H9 (cell line): ENCODE data around the gene USP35. TPM values are rescaled to one million over a fixed set of nuclear protein-coding genes. Genes with fewer than 3 reads are reported as not detected.

Experiments used
- DNase-seq: peaks from one replicate; pipeline ENCODE4 v3.0.0-alpha.2; 2017
- H2AFZ ChIP-seq: one replicate; pipeline ENCODE4 v1.6.1; 2013; ENCODE audit warnings: mild to moderate bottlenecking, low read length, control low read depth, moderate library complexity
- H2AK5ac ChIP-seq: 2 replicates; pipeline ENCODE4 v1.6.1; 2013; ENCODE audit warnings: low read length, control low read depth, mixed read lengths; ENCODE audit not compliant: insufficient read length
- H2BK120ac ChIP-seq: one replicate; pipeline ENCODE4 v1.6.1; 2013; ENCODE audit warnings: low read depth, mild to moderate bottlenecking, low read length, control low read depth, inconsistent platforms; ENCODE audit not compliant: poor library complexity, severe bottlenecking
- H2BK12ac ChIP-seq: 2 replicates; pipeline ENCODE4 v1.6.1; 2013; ENCODE audit warnings: low read length, control low read depth, mixed read lengths, low read depth; ENCODE audit not compliant: insufficient read length
- H2BK15ac ChIP-seq: 2 replicates; pipeline ENCODE4 v1.6.1; 2013; ENCODE audit warnings: low read depth, low read length, control low read depth
- H2BK20ac ChIP-seq: one replicate; pipeline ENCODE4 v1.6.1; 2013; ENCODE audit warnings: low read depth, mild to moderate bottlenecking, low read length, control low read depth, inconsistent platforms; ENCODE audit not compliant: poor library complexity, severe bottlenecking
- H2BK5ac ChIP-seq: 2 replicates; pipeline ENCODE4 v1.6.1; 2013; ENCODE audit warnings: low read length, control low read depth, mixed read lengths; ENCODE audit not compliant: insufficient read length
- H3K14ac ChIP-seq: 2 replicates; pipeline ENCODE4 v1.6.1; 2013; ENCODE audit warnings: low read length, control low read depth; ENCODE audit not compliant: insufficient read depth
- H3K18ac ChIP-seq: 2 replicates; pipeline ENCODE4 v1.6.1; 2013; ENCODE audit warnings: low read depth, mild to moderate bottlenecking, mixed read lengths, low read length, control low read depth; ENCODE audit not compliant: insufficient read length
- H3K23ac ChIP-seq: 2 replicates; pipeline ENCODE4 v1.6.1; 2013; ENCODE audit warnings: low read length, control low read depth, mixed read lengths, low read depth; ENCODE audit not compliant: insufficient read length
- H3K23me2 ChIP-seq: 2 replicates; pipeline ENCODE4 v1.6.1; 2013; ENCODE audit warnings: low read depth, mild to moderate bottlenecking, mixed read lengths, low read length, control low read depth; ENCODE audit not compliant: insufficient read length, poor library complexity, severe bottlenecking
- H3K27ac ChIP-seq: 2 replicates; pipeline ENCODE4 v1.5.1; 2013; ENCODE audit warnings: low read length, control low read depth, mixed read lengths, low read depth; ENCODE audit not compliant: insufficient read length
- H3K27me3 ChIP-seq: 2 replicates; pipeline ENCODE4 v1.6.1; 2013; ENCODE audit warnings: low read length, control low read depth, inconsistent platforms; ENCODE audit not compliant: insufficient read depth
- H3K4ac ChIP-seq: 2 replicates; pipeline ENCODE4 v1.6.1; 2013; ENCODE audit warnings: low read depth, mild to moderate bottlenecking, control low read depth, inconsistent platforms, low read length, moderate library complexity
- H3K4me1 ChIP-seq: 2 replicates; pipeline ENCODE4 v1.6.1; 2013; ENCODE audit warnings: low read length, control low read depth, inconsistent platforms; ENCODE audit not compliant: insufficient read depth
- H3K4me2 ChIP-seq: 2 replicates; pipeline ENCODE4 v1.6.1; 2013; ENCODE audit warnings: low read length, control low read depth, mixed read lengths; ENCODE audit not compliant: insufficient read length, insufficient read depth
- H3K56ac ChIP-seq: 2 replicates; pipeline ENCODE4 v1.6.1; 2013; ENCODE audit warnings: low read depth, mild to moderate bottlenecking, mixed read lengths, low read length, control low read depth; ENCODE audit not compliant: insufficient read length
- H3K79me1 ChIP-seq: 2 replicates; pipeline ENCODE4 v1.6.1; 2013; ENCODE audit warnings: low read depth, mild to moderate bottlenecking, moderate library complexity, low read length, control low read depth, inconsistent platforms; ENCODE audit not compliant: insufficient read depth, poor library complexity, severe bottlenecking
- H3K79me2 ChIP-seq: 2 replicates; pipeline ENCODE4 v1.6.1; 2013; ENCODE audit warnings: low read length, control low read depth, inconsistent platforms; ENCODE audit not compliant: insufficient read depth
- H3K9ac ChIP-seq: 2 replicates; pipeline ENCODE4 v1.6.1; 2013; ENCODE audit warnings: low read length, control low read depth, mixed read lengths; ENCODE audit not compliant: insufficient read length; ENCODE audit errors: extremely low read depth
- H3K9me3 ChIP-seq: one replicate; pipeline ENCODE4 v1.6.1; 2013; ENCODE audit warnings: low read depth, low read length, inconsistent platforms; ENCODE audit not compliant: control insufficient read depth
- H3T11ph ChIP-seq: one replicate; pipeline ENCODE4 v1.6.1; 2013; ENCODE audit warnings: mild to moderate bottlenecking, low read length, control low read depth, inconsistent platforms
- H4K20me1 ChIP-seq: one replicate; pipeline ENCODE4 v1.6.1; 2013; ENCODE audit not compliant: control insufficient read depth, insufficient read length, insufficient read depth
- H4K5ac ChIP-seq: 2 replicates; pipeline ENCODE4 v1.6.1; 2013; ENCODE audit warnings: low read depth, mild to moderate bottlenecking, mixed read lengths, low read length, control low read depth; ENCODE audit not compliant: insufficient read length
- H4K8ac ChIP-seq: replicated peaks from 2 replicates; pipeline ENCODE4 v1.6.1; 2013; ENCODE audit warnings: low read length, control low read depth, mixed read lengths, low read depth; ENCODE audit not compliant: insufficient read length
- H4K91ac ChIP-seq: 2 replicates; pipeline ENCODE4 v1.6.1; 2013; ENCODE audit warnings: low read depth, mild to moderate bottlenecking, moderate library complexity, mixed read lengths, low read length, control low read depth; ENCODE audit not compliant: insufficient read length
- H3K27ac Mint-ChIP-seq, 3 experiments: 2 replicates in 2 of 3; 3 replicates in 1 of 3; pipeline ENCODE4 v1.8.0; 2020 to 2021; ENCODE audit warnings: mixed read lengths in 3 of 3, mild to moderate bottlenecking in 1 of 3, moderate library complexity in 1 of 3
- H3K27me3 Mint-ChIP-seq: 2 replicates; pipeline ENCODE4 v1.8.0; 2021; ENCODE audit warnings: low read depth, mild to moderate bottlenecking, moderate library complexity, mixed read lengths
- H3K36me3 Mint-ChIP-seq, 3 experiments: 2 replicates in 2 of 3; 3 replicates in 1 of 3; pipeline ENCODE4 v1.8.0; 2020 to 2021; ENCODE audit warnings: low read depth in 3 of 3, mixed read lengths in 3 of 3; ENCODE audit not compliant: insufficient read depth in 1 of 3
- H3K4me1 Mint-ChIP-seq, 2 experiments: 2 replicates each; pipeline ENCODE4 v1.8.0; 2020; ENCODE audit warnings: mixed read lengths in 2 of 2
- H3K4me3 Mint-ChIP-seq, 2 experiments: 2 replicates in 1 of 2; 3 replicates in 1 of 2; pipeline ENCODE4 v1.8.0; 2020 to 2021; ENCODE audit warnings: mild to moderate bottlenecking in 2 of 2, mixed read lengths in 2 of 2, moderate library complexity in 1 of 2
- H3K9me3 Mint-ChIP-seq, 2 experiments: 2 replicates in 1 of 2; 3 replicates in 1 of 2; pipeline ENCODE4 v1.8.0; 2020; ENCODE audit warnings: mild to moderate bottlenecking in 2 of 2, mixed read lengths in 2 of 2, moderate library complexity in 1 of 2
- CTCF ChIP-seq: fragments of 200-600 bp; sonication (generic); conservative IDR thresholded peaks from 3 replicates; pipeline ENCODE4 v1.8.0; 2021; ENCODE audit warnings: antibody characterized with exemption, mild to moderate bottlenecking
- WGBS: extraction: QIAGEN DNeasy Blood & Tissue Kit; methylation state at CpG from one replicate; pipeline ENCODE4 v1.1.7; 2013; ENCODE audit warnings: missing lambda C conversion rate, low lambda C conversion rate, mixed read lengths; ENCODE audit not compliant: insufficient read length; ENCODE audit errors: extremely low coverage; 5-methylcytosine and 5-hydroxymethylcytosine counted together
- total RNA-seq: library from RNA; stranded (reverse); gene quantifications from 2 replicates; pipeline ENCODE4 v1.2.1, GENCODE V29; 2021

The USP35 gene
- total RNA-seq, 1 experiment from 2014 or later = 6.8 TPM

- peaks cover 2% of the 10 kb centered on the region; the same call in 1 of the 2 replicates for H3K4me1 ChIP-seq
- Mint-ChIP-seq H3K9me3 (no peaks in the 10 kb centered on the region), H3K4me1 (no peaks in the 10 kb centered on the region), H3K4me3 (no peak overlapping the region), H3K27me3 (no peaks in the 10 kb centered on the region), H3K27ac (no peak overlapping the region), H3K36me3 (peaks cover 0 to 4% (median 0%) of the 10 kb centered on the region in 3 experiments; a peak in 2 of 7 replicates)
- H3K23me2 ChIP-seq = no peaks in the 10 kb centered on the region
- no peak overlapping the region for H2BK12ac ChIP-seq
- TF ChIP-seq CTCF = peak; percentile 74
- H3K56ac ChIP-seq = no peak overlapping the region
- no peak overlapping the region for H3K23ac ChIP-seq
- no peak overlapping the region for H3K14ac ChIP-seq
- H3K79me2 ChIP-seq = no peaks in the 10 kb centered on the region
- no peak overlapping the region for H3K18ac ChIP-seq
- H3T11ph ChIP-seq = no peak overlapping the region
- no peak overlapping the region for H2BK5ac ChIP-seq
- H3K79me1 ChIP-seq = no peaks in the 10 kb centered on the region
- no peak overlapping the region for H4K91ac ChIP-seq
- no peaks in the 10 kb centered on the region for H4K20me1 ChIP-seq
- H3K27ac ChIP-seq = no peak overlapping the region
- H2AFZ ChIP-seq = no peak overlapping the region
- no peak overlapping the region for H4K8ac ChIP-seq
- peak; percentile 45 for DNase-seq
- H3K9ac ChIP-seq = no peak overlapping the region
- no CpG with 5 or more reads among the region's 3 CpGs for WGBS
- no peak overlapping the region for H3K4me2 ChIP-seq
- H2AK5ac ChIP-seq = no peak overlapping the region
- no peak overlapping the region for H2BK20ac ChIP-seq
- no peak overlapping the region for H3K4ac ChIP-seq
- H3K27me3 ChIP-seq = no peaks in the 10 kb centered on the region
- H2BK120ac ChIP-seq = no peak overlapping the region
- H2BK15ac ChIP-seq = no peak overlapping the region
- no peak overlapping the region for H4K5ac ChIP-seq
- no peaks in the 10 kb centered on the region for H3K9me3 ChIP-seq
Observed at GRCh38 chr11:78228467-78228866, 39.7 kb downstream of the USP35 start.
